Natural killer cell (primary cell): ENCODE results near the gene MC5R. TPM values are rescaled to one million over a fixed set of nuclear protein-coding genes. Genes with fewer than 3 reads are reported as not detected.

ENCODE experiments used
- ATAC-seq, 3 donors: fragments of 150-1000 bp in 2 of 3; fragments of 200-7000 bp in 1 of 3; cut with Tn5 transposase; 1 replicate in 1 of 3; 2 replicates in 2 of 3; pipeline ENCODE4 v1.10.0; 2021; ENCODE audit warnings: mild to moderate bottlenecking in 2 of 3, moderate library complexity in 2 of 3
- DNase-seq, 2 donors: peaks; one replicate each; pipeline versions ENCODE4 v3.0.0 to v3.0.0-alpha.2; 2013 to 2021; ENCODE audit warnings: mixed read lengths in 1 of 2
- H3K27ac ChIP-seq: one replicate; pipeline ENCODE4 v1.5.1; 2013; ENCODE audit warnings: mild to moderate bottlenecking, low read length
- H3K27me3 ChIP-seq: one replicate; pipeline ENCODE4 v1.6.1; 2013; ENCODE audit warnings: low read length; ENCODE audit not compliant: control insufficient read depth, insufficient read depth
- H3K36me3 ChIP-seq: one replicate; pipeline ENCODE4 v1.6.1; 2013; ENCODE audit warnings: low read length; ENCODE audit not compliant: control insufficient read depth, insufficient read depth
- H3K4me1 ChIP-seq: one replicate; pipeline ENCODE4 v1.6.1; 2013; ENCODE audit warnings: low read length; ENCODE audit not compliant: control insufficient read depth, insufficient read depth
- H3K4me3 ChIP-seq: one replicate; pipeline ENCODE4 v1.5.1; 2013; ENCODE audit warnings: low read length
- H3K9me3 ChIP-seq: one replicate; pipeline ENCODE4 v1.6.1; 2013; ENCODE audit warnings: low read length; ENCODE audit not compliant: control insufficient read depth, insufficient read depth
- H3K27ac Mint-ChIP-seq, 2 donors: one replicate each; pipeline ENCODE4 v1.8.0; 2022; ENCODE audit warnings: mild to moderate bottlenecking in 2 of 2, mixed read lengths in 2 of 2, moderate library complexity in 1 of 2
- H3K27me3 Mint-ChIP-seq, 2 donors: one replicate each; pipeline ENCODE4 v1.8.0; 2022; ENCODE audit warnings: low read depth in 2 of 2, mixed read lengths in 2 of 2
- H3K36me3 Mint-ChIP-seq: one replicate; pipeline ENCODE4 v1.8.0; 2022; ENCODE audit warnings: mixed read lengths
- H3K4me1 Mint-ChIP-seq, 2 donors: one replicate each; pipeline ENCODE4 v1.8.0; 2022; ENCODE audit warnings: mixed read lengths in 2 of 2
- H3K4me3 Mint-ChIP-seq: one replicate; pipeline ENCODE4 v1.8.0; 2022; ENCODE audit warnings: mild to moderate bottlenecking, moderate library complexity, mixed read lengths
- H3K9me3 Mint-ChIP-seq, 2 donors: one replicate each; pipeline ENCODE4 v1.8.0; 2022; ENCODE audit warnings: mixed read lengths in 2 of 2
- WGBS: methylation state at CpG from one replicate; pipeline ENCODE4 v1.1.7; 2013; ENCODE audit warnings: missing lambda C conversion rate; ENCODE audit not compliant: insufficient coverage; 5-methylcytosine and 5-hydroxymethylcytosine counted together
- intact Hi-C: fragments of 100-400 bp; cut with micrococcal nuclease; formaldehyde crosslinking; loops from one replicate; pipeline ENCODE4 v1.14.2; 2022
- total RNA-seq, 4 donors: library from RNA; stranded (reverse); fragments of 120-200 nt in 1 of 4; gene quantifications; one replicate each; pipeline versions ENCODE4 v1.2.3 to v1.2.4, GENCODE V29; 2013 to 2022
- TF ChIP-seq, protein P1 (sequence below): fragments of 200-600 bp; IDR thresholded peaks from one replicate; pipeline ENCODE4 v1.8.0; 2022; ENCODE audit warnings: antibody characterized with exemption

The MC5R gene
- total RNA-seq, 3 donors from 2014 or later (not counting 1 experiment from before 2014, with no cell fraction given) = not detected

DNA sequence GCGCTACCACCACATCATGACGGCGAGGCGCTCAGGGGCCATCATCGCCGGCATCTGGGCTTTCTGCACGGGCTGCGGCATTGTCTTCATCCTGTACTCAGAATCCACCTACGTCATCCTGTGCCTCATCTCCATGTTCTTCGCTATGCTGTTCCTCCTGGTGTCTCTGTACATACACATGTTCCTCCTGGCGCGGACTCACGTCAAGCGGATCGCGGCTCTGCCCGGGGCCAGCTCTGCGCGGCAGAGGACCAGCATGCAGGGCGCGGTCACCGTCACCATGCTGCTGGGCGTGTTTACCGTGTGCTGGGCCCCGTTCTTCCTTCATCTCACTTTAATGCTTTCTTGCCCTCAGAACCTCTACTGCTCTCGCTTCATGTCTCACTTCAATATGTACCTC, 2.3 kb downstream of the MC5R start:
- Mint-ChIP-seq H3K4me1 (peaks cover 0 to 5% of the 10 kb centered on the region in 2 donors), H3K36me3 (no peaks in the 10 kb centered on the region), H3K4me3 (no peak overlapping the region), H3K27ac (no peak overlapping the region), H3K9me3 (no peaks in the 10 kb centered on the region), H3K27me3 (peaks cover 15 to 32% of the 10 kb centered on the region in 2 donors)
- TF ChIP-seq, protein P1, sequence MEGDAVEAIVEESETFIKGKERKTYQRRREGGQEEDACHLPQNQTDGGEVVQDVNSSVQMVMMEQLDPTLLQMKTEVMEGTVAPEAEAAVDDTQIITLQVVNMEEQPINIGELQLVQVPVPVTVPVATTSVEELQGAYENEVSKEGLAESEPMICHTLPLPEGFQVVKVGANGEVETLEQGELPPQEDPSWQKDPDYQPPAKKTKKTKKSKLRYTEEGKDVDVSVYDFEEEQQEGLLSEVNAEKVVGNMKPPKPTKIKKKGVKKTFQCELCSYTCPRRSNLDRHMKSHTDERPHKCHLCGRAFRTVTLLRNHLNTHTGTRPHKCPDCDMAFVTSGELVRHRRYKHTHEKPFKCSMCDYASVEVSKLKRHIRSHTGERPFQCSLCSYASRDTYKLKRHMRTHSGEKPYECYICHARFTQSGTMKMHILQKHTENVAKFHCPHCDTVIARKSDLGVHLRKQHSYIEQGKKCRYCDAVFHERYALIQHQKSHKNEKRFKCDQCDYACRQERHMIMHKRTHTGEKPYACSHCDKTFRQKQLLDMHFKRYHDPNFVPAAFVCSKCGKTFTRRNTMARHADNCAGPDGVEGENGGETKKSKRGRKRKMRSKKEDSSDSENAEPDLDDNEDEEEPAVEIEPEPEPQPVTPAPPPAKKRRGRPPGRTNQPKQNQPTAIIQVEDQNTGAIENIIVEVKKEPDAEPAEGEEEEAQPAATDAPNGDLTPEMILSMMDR = no peak
- no peaks in the 10 kb centered on the region for H3K9me3 ChIP-seq
- peaks cover 4% of the 10 kb centered on the region for H3K4me1 ChIP-seq
- DNase-seq = no peak
- H3K27ac ChIP-seq = no peak overlapping the region
- no peak overlapping the region for H3K4me3 ChIP-seq
- 96% methylated on average over 26 of the region's 26 CpGs for WGBS
- H3K36me3 ChIP-seq = no peaks in the 10 kb centered on the region
- no peaks in the 10 kb centered on the region for H3K27me3 ChIP-seq
- no peak for ATAC-seq
- intact Hi-C loops = no loop called here

DNA sequence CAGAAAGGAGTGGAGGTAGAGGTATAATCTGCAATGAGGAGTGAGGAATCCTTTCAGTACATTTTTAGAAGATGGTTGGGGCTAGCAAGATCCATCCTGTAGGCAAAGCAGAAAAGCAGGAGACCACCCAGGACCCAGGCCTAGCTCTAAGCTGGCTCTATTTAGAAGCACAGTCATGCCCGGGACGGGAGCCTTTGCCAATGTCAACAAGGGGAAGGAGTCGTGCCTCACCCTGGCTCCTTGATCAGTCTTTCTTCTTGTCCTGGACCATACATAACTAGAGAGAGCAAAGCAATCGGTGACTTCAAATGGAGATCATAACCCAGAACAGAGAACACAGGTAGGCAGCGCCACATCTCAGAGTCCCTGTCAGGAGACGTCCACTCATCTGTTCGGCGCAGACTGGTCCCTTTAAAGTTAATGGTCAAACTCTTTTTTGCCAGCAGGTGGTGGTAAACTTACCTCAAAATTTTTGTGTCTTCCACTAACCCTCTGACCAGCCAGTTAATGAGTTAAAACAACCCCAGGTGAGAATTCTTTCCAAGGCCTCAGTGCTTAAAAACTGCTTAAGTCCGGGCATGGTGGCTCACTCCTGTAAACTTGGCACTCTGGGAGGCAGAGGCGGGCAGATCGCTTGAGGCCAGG, 8.0 kb downstream of the MC5R start:
- WGBS = 79% methylated on average over 11 of the region's 11 CpGs
- H3K4me1 Mint-ChIP-seq = no peaks in the 10 kb centered on the region
- no peak overlapping the region for H3K4me3 Mint-ChIP-seq
- intact Hi-C loops = no loop called here
- Histone ChIP-seq H3K4me1 (no peaks in the 10 kb centered on the region), H3K27ac (no peak overlapping the region), H3K4me3 (no peak overlapping the region), H3K36me3 (no peaks in the 10 kb centered on the region), H3K9me3 (no peaks in the 10 kb centered on the region), H3K27me3 (no peaks in the 10 kb centered on the region)
- no peaks in the 10 kb centered on the region for H3K9me3 Mint-ChIP-seq
- H3K36me3 Mint-ChIP-seq = no peaks in the 10 kb centered on the region
- DNase-seq = no peak
- H3K27ac Mint-ChIP-seq = no peak overlapping the region
- ATAC-seq = no peak
- TF ChIP-seq, protein P1 = no peak
- peaks cover 8 to 18% of the 10 kb centered on the region in 2 donors for H3K27me3 Mint-ChIP-seq

DNA sequence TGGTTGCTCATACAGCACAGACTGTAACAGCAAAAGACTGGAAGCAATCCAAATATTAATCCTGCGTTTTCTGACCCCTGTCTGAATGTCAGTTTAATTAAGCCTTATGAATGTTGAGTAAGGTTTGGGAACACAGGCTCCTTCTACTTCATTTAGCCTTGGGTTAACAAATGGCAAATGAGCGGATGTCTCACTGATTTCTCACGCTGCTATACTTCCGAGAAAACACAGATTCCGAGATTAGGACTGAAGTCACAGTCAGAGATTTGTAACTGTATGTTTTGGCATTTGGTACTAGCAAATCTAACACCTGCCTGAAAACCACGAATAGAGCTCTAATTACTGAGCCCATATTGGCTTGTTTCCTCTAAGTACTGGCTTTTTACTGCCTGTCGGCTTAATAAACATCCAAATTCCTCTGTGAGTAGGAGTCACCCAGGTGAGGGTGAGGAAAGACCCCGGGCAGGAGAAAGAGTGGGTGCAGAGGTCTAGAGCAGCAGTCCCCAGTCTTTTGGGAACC, 10.6 kb downstream of the MC5R start:
- H3K9me3 ChIP-seq = no peaks in the 10 kb centered on the region
- intact Hi-C loops = no loop called here
- ATAC-seq (no peak), DNase-seq (no peak)
- H3K4me3 ChIP-seq = no peak overlapping the region
- H3K27ac Mint-ChIP-seq = no peak overlapping the region
- H3K4me1 ChIP-seq = no peaks in the 10 kb centered on the region
- H3K4me1 Mint-ChIP-seq = no peaks in the 10 kb centered on the region
- no peak overlapping the region for H3K4me3 Mint-ChIP-seq
- 68% methylated on average over 8 of the region's 8 CpGs for WGBS
- peaks cover 8 to 18% of the 10 kb centered on the region in 2 donors for H3K27me3 Mint-ChIP-seq
- H3K27me3 ChIP-seq = no peaks in the 10 kb centered on the region
- no peaks in the 10 kb centered on the region for H3K36me3 Mint-ChIP-seq
- no peaks in the 10 kb centered on the region for H3K9me3 Mint-ChIP-seq
- TF ChIP-seq, protein P1 = no peak
- no peaks in the 10 kb centered on the region for H3K36me3 ChIP-seq
- no peak overlapping the region for H3K27ac ChIP-seq

DNA sequence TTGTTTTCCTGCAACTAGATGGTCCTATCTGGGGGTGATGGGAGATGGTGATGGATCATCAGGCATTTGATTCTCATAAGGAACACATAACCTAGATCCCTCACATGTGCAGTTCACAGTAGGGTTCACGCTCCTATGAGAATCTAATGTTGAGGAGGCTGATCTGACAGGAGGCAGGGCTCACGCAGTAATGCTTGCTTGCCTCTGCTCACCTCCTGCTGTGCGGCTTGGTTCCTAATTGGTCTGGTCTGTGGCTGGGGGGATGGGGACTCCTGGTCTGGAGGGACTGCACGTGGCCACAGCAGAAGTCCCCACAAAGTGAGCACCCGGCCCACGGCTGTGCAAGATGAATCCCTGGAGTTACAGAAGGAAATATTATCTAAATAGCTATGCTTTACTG, 11.3 kb downstream of the MC5R start:
- TF ChIP-seq, protein P1 = no peak
- no peak overlapping the region for H3K27ac Mint-ChIP-seq
- no peak overlapping the region for H3K4me3 ChIP-seq
- H3K27me3 Mint-ChIP-seq = peaks cover 8 to 18% of the 10 kb centered on the region in 2 donors
- H3K27ac ChIP-seq = no peak overlapping the region
- no peaks in the 10 kb centered on the region for H3K9me3 Mint-ChIP-seq
- no peak for ATAC-seq
- no peaks in the 10 kb centered on the region for H3K4me1 Mint-ChIP-seq
- H3K27me3 ChIP-seq = no peaks in the 10 kb centered on the region
- no peaks in the 10 kb centered on the region for H3K36me3 Mint-ChIP-seq
- intact Hi-C loops = no loop called here
- H3K4me3 Mint-ChIP-seq = no peak overlapping the region
- no peaks in the 10 kb centered on the region for H3K4me1 ChIP-seq
- H3K9me3 ChIP-seq = no peaks in the 10 kb centered on the region
- no peaks in the 10 kb centered on the region for H3K36me3 ChIP-seq
- no peak for DNase-seq
- 76% methylated on average over 6 of the region's 6 CpGs for WGBS
